ENCODE measurements around the gene SLC31A2.

Gene SLC31A2

DNA sequence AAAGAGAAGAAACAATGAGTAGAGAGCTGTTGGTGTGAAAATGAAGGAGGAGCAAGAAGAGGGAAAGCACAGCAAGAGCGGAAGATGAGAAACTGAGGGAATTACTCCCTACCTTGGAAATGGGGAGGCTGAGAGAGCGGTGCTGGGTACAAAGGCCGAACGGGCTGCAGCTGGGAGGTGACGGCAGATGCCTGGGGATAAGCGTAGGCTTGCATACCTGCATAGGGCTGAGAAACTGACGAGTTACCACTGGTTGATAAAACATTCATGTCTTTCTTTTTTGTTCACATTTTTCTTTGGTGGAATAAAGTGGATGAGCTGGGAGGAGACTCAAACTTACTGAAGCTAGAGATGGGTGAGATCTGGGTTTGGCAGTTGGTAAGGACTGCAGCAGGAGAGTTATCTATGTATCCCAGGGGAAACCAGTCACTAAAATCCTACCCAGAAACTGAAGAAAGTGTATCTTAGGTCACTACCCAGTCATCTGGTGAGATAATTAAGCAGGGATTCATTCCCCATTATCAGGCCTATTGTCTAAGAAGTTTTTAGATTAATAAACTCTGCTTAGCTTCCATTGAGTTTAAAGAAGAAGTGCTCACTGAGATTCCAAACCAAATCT lies 35.4 kb downstream of the SLC31A2 start:
- DNase-seq, result no peak

- no peak for DNase-seq
Observed at GRCh38 chr9:113187929-113188595, 37.3 kb downstream of the SLC31A2 start.

GRCh38 chr9:113192455-113192854 lies 41.6 kb downstream of the SLC31A2 start:
- no peak for DNase-seq

DNA sequence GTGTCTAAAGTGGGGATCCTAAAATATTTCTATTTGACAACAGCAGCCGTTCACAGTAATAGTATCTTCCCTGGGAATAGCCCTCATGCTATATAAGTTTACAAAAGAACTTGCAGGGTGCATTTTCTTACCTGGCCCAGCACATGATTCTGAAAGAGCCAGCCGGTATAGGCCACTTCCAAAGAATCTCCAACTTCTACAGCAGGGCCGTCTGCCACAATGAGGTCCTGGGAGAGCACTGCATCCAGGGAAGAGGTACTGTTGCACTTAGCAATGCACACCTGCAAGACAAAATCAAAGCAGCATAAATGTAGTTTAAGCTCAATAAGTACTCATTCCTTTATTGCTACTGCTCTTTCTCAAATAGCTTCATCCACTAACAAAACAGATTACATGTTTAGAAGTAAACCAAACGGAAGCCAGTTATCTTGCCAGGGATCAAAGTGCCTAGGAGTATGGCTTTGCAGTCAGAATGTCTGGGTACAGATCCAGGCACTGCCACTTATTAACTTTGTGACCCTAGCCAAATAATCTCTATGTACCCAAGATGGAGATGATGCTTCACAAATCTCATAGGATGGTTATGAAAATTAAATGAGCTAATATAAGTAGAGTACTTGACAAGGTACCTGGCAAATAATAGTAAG lies 49.0 kb downstream of the SLC31A2 start:
- no peak for DNase-seq

- no peak for DNase-seq
Observed at GRCh38 chr9:113205432-113205831, 54.6 kb downstream of the SLC31A2 start.

- no peak for DNase-seq
Observed at GRCh38 chr9:113205861-113206260, 55.1 kb downstream of the SLC31A2 start.

DNA sequence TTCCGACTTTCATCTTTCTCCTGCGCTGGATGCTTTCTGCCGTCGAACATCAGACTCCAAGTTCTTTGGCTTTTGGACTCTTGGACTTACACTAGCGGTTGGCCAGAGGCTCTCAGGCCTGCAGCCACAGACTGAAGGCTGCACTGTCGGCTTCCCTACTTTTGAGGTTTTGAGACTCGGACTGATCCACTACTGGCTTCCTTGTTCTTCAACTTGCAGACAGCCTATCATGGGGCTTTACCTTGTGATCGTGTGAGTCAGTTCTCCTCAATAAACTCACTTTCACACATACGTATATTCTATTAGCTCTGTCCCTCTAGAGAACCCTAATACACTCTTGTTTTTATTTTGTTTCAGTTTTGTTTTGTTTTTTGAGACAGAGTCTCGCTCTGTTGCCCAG lies 60.0 kb downstream of the SLC31A2 start:
- DNase-seq, result no peak

Measured in central memory CD4-positive, alpha-beta T cell (primary cell).